ENCODE results near the gene OR4D6.
"Not testable (repeated sequence)": the region's sequence is repeated elsewhere in the genome, so short reads cannot be mapped to it uniquely, and the experiment has no call there.

OR4D6 gene

DNA sequence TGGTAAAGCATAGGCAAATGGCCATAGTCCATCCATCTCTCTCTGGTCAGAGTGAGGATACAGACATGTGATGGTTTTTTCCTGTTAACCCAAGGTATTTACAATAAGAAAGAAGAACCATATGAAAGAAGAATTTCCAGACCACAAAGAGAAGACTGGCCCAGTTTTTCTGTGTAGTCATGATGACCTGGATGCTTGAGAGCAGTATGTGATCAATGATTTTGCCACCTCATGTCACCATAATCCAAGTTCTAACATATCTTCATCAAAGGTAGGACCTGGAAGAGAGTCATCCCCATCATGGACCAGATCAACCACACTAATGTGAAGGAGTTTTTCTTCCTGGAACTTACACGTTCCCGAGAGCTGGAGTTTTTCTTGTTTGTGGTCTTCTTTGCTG lies at the start of gene OR4D6:
Gene OR4D6 (plus strand): TSS at position 301 of the 400 bp plus-strand sequence. CDS start 0 bp downstream, at position 301.
- H3K27ac ChIP-seq, result no peak within 1 kb of the TSS

DNA sequence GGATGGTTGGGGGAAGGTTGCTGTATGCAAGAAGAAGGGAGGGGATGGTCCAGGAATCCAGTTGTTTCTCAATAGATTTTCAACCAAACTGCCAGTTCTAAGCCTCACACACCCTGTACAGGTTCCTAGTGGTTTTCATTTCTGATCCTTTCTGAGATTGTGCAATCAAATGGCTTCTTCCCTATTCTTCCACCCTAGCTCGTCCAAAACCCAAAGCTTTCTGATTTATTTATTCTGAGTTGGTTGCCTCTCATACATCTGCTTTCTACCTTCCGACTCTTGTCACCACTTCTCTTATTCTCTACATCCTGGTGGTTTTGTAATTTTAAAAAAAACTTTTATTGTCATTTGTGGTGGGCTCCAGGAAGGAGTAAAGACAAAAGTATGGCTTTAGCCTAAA lies 43.1 kb upstream of the OR4D6 start:
- Histone ChIP-seq H3K4me3 (no peak overlapping the region), H3K27ac (no peak overlapping the region)

More for the DNA sequence above, at the start of gene OR4D6:
- H3K4me3 ChIP-seq, result no peak within 1 kb of the TSS

DNA sequence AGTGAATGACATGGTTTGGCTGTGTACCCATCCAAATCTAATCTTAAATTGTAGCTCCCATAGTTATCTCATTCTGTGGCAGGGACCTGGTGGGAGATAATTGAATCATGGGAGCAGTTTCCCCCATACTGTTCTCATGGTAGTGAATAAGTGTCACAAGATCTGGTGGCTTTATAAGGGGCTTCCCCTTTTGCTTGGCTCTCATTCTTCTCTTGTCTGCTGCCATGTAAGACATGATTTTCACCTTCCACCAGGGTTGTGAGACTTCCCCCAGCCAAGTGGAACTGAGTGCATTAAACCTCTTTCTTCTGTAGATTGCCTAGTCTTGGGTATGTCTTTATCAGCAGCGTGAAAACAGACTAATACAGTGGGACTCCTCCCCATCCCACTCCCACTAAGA lies 41.6 kb upstream of the OR4D6 start:
- H3K27ac ChIP-seq, result no peak overlapping the region
- H3K4me3 ChIP-seq, result no peak overlapping the region

DNA sequence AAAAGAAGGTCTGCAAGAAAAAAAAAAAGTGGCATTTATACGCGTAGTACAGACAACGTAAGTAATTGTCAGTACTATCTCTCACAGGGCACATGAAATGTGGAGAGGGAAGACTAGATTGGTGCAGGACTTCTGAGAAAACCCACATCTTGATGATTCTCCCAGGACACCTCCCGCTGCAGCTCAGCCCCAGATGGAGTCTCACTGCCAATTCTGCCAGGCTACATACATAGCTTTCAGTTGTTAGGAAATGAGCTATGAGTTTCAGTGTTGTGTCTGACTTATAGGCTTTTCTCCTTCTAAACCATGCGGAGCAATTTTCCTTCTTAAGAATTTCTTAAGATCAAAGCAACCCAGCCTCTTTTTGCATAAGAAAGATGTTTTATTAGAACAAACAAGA lies 40.1 kb upstream of the OR4D6 start:
- Histone ChIP-seq H3K4me3 (no peak overlapping the region), H3K27ac (no peak overlapping the region)

DNA sequence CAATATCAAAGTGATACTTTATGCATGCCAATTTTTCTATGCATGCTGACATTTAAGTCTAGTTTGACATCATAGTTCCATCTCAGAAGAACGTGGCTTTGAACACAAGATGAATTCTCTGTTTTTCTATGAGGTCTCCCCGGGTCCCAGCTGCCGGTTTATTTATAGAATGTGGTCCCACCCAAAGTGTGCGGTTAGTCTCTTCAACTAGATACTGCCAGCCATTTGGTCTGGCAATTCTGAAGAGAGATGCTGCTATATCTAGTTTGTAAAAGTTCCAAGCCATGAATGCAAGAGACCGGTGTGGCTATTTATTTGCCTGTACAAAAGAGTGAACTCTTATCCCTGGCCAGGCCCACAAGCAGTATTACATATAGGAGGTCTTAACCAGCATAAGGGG lies 39.7 kb upstream of the OR4D6 start:
- H3K27ac ChIP-seq, result no peak overlapping the region
- H3K4me3 ChIP-seq, result no peak overlapping the region

DNA sequence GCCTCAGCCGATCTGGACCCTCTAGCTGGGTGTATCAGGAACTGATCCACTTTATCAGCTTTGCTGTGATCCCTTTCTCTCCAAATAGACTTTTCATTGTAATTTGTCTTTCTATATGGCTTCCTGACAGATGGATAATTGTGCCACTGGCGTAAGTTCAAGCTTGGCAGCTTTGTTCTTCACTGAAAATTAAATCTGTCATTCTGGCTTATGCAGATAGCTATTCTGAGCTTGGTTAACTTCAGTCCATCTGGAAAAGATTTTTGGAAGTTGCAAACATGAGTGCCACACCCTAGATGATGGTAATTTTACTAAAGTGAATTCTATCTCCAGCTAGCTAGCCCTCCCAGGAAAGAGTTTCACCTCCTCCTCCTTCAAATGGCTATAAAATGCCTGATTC lies 38.6 kb upstream of the OR4D6 start:
- no peak overlapping the region for H3K4me3 ChIP-seq
- no peak overlapping the region for H3K27ac ChIP-seq

DNA sequence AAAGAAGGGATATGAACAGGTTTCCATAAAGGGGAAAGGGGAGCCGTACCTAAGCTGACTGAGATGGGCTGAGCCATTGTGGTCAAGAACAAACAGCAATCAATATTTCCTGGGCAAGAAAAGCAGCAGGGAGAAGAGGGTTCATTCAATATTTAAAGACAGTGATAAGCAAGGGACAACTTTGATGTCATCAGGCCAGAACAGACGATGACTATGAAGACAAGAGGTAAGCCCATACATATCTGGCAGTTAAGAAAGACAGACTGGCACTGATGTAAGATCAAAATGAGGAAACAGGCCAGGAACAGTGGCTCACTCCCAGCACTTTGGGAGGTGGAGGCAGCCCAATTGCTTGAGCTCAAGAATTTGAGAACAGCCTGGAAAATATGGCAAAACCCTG lies 32.9 kb upstream of the OR4D6 start:
- Histone ChIP-seq H3K27ac (no peak overlapping the region), H3K4me3 (no peak overlapping the region)

DNA sequence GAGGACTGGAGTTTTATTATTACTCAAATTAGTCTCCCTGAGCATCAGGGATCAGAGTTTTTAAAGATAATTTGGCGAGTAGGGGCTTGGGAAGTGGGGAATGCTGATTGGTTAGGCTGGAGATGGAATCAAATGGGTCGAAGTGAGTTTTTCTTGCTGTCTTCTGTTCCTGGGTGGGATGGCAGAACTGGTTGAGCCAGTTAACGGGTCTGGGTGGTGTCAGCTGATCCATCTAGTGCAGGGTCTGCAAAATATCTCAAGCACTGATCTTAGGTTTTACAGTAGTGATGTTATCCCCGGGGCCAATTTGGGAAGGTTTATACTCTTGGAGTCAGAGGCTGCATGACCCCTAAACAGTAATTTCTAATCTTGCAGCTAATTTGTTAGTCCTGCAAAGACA lies 31.6 kb upstream of the OR4D6 start:
- H3K4me3 ChIP-seq, result no peak overlapping the region
- H3K27ac ChIP-seq, result no peak overlapping the region

DNA sequence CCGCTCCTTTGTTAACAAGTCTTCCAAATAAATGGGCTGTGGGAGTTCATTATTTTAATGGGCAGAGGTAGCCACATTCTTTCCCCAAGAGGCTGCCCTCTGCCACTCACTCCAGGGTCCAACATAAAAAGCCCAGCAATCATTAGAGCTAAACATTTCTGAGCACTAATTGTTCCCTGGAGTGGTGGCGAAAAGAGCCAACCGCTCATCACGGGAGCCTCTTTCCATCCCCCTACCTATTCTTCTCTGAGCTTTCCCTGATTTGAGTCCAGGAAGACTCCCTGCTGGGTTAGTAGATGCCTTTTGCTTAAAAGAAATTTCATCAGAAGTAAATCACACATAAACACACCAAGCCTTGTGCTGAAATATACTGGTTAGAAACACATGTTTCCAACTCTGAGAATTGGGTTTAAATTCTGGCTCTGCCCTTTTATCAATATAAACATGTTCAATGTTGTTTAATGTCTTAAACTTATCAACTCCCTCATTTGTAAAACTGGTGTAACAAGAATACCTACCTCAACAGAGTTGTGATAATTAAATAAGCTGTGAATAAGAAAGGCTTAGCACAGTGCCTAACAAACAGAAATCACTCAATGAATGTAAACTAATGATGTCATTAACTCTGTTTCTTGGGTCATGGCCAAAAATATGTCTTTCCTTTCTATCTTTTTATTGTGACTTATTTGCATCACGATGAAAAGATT lies 30.2 kb upstream of the OR4D6 start, which contains the start of gene OR5A2:
Gene OR5A2 (minus strand): TSS at position 53 of the 707 bp plus-strand sequence. CDS start 3,460 bp downstream, outside the sequence.
- Histone ChIP-seq H3K27ac (no peak within 1 kb of the TSS), H3K4me3 (no peak within 1 kb of the TSS)

DNA sequence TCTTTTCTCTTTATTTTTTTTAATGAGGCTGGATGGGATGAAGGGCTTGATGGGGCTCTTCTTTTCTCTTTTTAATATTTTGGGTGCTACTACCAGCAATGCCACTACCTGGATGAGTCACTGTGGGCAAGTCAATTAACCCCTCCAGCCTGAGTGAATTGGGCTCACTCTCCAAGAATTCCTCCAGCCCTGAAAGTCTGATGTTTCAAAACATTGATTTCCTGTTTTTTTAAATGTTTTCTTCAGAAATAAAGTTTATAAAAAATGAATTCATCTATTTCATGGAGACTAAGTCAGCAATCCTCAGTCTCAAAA lies 29.7 kb upstream of the OR4D6 start:
- Histone ChIP-seq H3K4me3 (no peak overlapping the region), H3K27ac (no peak overlapping the region)

DNA sequence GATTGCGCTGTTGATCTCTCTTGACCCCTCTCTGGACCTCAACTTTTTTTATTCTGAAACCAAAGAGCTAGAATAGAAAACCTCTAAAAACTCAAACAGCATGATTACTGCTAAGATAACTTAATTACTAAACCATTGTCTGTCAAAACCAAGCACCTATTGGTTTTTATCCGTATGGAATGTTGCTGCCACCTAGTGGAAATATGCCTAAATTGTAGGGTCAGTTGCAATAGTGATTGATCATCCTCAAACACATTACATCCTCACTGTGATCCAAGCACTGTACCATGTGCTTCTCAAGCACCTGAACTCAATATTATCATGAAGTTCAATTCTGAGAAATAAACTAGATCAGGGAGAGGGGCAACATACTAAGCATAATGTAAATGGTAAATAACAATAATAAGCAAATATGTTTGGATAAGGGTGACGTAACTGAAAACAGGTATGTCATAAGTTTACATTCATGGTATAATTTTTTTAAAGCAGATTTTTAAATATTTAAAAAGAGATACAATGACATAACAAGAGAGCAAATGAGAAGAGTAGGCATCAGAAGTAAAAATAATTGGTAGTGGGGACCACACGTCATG lies 26.7 kb upstream of the OR4D6 start:
- H3K4me3 ChIP-seq, result no peak overlapping the region
- no peak overlapping the region for H3K27ac ChIP-seq

DNA sequence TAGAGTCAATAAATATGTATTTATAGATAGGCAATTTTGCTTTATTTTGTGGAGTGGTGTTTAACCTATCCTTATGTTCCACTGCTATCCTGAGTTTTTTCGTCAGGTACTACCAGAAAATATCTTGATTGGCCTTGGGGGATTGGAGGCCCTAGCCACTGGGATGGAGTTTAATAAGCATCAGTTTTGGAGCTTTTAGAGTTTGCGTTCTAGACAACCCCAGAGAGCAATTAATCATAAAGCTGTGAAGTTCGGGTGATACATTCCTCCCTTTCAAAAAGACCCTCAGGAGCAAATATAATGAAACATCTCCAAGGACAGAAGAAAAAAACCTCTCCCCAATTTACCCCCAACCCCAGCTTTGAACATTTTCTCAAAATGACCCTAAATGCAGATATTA lies 20.6 kb upstream of the OR4D6 start, which contains the start of gene OR5A1:
Gene OR5A1 (plus strand): TSS at position 301 of the 400 bp plus-strand sequence. CDS start 6,700 bp downstream, outside the sequence.
- Histone ChIP-seq H3K4me3 (no peak within 1 kb of the TSS), H3K27ac (no peak within 1 kb of the TSS)

DNA sequence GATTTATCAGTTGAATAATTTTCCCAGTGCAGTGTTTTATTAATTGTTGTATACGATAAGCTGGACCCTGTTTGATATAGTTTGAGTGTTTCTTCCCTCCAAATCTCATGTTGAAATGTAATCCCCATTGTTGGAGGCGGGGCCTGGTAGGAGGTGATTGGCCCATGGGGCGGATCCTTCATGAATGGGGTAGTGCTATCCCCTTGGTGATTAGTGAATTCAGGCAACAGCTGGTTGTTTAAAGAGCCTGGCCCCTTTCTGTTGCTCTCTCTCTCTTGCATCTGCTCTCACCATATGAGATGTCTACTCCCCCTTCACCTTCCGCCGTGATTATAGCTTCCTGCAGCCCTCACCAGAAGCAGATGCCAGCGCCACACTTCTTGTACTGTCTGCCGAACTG lies 19.0 kb upstream of the OR4D6 start:
- Histone ChIP-seq H3K27ac (no peak overlapping the region), H3K4me3 (no peak overlapping the region)

DNA sequence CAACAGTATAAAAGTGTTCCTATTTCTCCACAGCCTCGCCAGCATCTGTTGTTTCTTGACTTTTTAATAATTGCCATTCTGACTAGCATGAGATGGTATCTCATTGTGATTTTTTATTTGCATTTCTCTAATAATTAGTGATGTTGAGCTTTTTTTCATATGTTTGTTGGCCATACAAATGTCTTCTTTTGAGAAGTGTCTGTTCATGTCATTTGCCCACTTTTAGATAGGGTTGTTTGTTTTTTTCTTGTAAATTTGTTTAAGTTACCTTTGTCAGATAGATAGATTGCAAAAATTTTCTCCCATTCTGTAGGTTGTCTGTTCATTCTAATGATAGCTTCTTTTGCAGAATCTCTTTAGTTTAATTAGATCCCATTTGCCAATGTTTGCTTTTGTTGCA lies 11.1 kb upstream of the OR4D6 start:
- not testable (repeated sequence) for H3K27ac ChIP-seq, H3K4me3 ChIP-seq

DNA sequence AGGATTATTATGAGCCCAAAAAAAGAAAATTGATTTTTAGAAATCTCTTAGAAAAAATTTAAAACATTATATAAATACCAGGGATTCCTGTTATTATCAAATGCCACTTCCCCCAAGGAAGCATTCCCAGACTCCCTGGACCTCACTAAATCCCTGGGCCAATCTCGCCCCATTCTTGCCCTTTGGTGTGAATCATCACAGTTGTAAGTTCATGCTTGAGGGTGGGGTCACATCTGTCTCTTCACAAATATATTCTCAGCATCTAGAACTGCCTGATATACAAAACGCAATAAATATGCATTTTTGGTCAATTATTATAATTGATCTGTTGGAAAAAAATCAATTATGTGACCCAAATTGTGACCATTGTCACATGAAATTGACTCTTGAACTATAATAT lies 8.3 kb upstream of the OR4D6 start:
- no peak overlapping the region for H3K4me3 ChIP-seq
- H3K27ac ChIP-seq, result no peak overlapping the region

DNA sequence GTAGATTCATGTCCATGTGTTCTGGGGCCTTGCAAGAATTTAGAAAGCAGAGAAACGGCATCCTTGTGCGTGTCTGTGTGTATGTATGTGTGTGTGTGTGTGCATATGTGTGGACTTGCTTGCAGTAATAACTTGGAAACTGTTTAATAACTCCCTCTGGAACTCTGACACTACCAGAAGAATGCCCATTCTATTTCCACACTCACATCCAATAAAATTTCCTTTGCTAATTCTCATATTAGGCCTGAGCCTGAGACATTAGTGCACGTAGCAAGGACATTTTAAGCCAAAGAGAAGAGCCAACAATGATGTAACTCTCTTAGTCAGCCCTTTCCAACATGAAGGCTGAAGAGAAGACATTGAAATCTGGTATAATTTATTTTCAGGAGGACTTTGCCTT lies 3.2 kb downstream of the OR4D6 start:
- Histone ChIP-seq H3K27ac (no peak overlapping the region), H3K4me3 (no peak overlapping the region)

DNA sequence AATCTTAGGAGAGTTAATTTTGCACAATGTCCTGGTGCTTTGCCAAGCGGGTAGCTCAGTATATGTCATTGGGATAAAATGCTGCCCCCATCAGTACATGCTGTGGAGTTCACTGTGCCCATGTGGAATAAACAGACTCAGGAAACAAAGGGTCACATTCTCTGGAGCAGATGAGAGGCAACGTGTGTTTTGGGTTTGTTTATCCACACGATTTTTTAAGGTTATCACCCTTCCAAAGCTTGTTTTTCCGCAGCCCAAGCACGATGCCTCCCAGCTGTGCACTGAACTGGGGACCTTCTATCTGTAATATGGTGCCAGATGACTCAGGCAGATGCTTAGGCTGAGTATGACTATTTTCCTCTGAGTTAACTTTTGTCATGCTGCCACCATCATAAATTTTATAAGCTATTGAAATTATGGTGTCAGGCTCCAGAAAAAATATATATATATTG lies 6.5 kb downstream of the OR4D6 start:
- H3K4me3 ChIP-seq, result no peak overlapping the region
- no peak overlapping the region for H3K27ac ChIP-seq

DNA sequence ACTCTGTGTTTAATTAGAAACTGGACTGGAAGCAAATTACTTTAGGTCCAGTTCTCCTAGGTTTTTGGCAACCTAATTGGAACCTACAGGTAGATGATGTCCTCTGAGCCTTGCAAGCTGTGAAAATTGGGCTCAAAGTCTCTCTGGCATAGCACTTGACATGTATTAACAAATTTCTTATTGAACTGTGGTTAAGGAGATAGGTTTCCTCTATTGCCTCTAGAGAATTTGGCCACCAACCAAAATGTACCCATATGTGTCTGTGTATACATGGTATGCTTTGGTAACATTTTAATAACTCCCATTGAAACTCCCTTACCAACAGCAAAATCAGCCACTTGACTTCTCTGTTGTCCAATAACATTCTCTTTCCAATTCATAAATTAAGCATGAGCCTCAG lies 16.3 kb downstream of the OR4D6 start, which contains the start of gene OR4D10:
Gene OR4D10 (plus strand): TSS at position 301 of the 400 bp plus-strand sequence. CDS start 4,115 bp downstream, outside the sequence.
- Histone ChIP-seq H3K4me3 (no peak within 1 kb of the TSS), H3K27ac (no peak within 1 kb of the TSS)

DNA sequence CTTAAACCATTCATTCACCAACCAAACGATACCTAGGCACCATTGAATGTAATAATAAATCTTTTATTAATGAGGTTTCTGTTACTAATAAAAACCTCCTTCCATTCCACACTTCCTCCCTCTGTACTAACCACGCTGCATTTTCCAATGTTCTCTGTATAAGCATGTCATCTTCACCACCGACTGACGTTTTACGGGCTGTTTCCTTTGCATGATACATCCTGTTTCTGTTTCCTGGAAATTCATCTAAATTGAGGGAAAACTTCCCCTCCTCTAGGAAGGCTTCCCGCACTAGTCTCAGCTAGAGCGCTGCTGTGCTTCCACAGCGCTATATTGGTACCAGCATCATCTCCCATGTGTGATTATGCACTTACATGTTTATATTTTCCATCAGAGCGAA lies 18.4 kb downstream of the OR4D6 start:
- Histone ChIP-seq H3K27ac (no peak overlapping the region), H3K4me3 (no peak overlapping the region)

DNA sequence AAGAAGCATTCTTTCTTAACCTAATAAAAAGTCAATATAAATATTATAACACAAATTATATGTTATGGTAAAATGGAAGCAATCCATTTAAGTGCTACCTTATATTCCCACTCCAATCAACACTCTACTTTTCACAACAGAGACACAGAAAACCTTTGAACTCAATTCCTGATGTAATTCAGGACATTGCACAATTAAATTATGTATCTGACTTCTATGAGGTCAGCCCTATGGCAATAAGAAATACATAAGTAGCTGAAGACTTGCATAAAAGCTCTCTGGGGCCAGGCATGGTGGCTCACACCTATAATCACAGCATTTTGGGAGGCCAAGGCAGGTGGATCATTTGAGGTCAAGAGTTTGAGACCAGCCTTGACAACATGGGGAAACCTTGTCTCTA lies 23.1 kb downstream of the OR4D6 start:
- no peak overlapping the region for H3K27ac ChIP-seq
- H3K4me3 ChIP-seq, result no peak overlapping the region

DNA sequence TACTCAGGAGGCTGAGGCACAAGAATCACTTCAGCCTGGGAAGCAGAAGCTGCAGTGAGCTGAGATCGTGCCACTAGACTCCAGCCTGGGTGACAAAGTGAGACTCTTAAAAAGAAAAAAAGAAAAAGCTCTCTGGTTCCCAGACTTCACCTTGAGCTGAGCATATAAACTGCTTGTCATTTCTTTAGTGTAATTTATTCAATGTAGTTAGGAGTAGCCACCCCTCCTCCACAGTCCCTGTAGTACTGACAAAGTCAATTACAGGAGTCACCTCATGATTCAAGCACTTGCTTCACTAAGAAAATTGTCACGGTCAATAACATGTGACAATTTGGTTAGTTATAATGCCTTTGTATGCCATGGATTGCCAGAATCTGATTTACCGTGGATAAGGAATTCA lies 23.6 kb downstream of the OR4D6 start:
- Histone ChIP-seq H3K27ac (no peak overlapping the region), H3K4me3 (no peak overlapping the region)

DNA sequence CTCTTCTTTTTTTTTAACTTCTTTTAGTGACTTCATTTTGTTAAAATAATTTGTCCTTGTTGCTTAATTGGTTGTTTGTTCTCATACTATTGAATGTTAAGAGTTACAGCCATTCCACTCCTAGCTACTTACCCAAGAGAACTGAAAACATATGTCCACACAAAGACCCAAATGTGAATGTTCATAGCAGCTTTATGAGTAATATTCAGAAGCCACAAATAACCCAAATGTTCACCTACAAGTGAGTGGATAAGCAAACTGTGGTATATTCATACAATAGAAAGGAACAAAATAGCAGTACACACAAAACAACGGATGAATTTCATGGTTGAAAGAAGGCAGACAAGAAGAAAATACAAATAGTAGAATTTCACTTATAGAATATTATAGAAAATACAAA lies 45.2 kb downstream of the OR4D6 start:
- no peak overlapping the region for H3K4me3 ChIP-seq
- H3K27ac ChIP-seq, result no peak overlapping the region
